Liver (tissue), 9 donors: ENCODE measurements around the gene CFAP65. TPM values are rescaled to one million over a fixed set of nuclear protein-coding genes. Genes with fewer than 3 reads are reported as not detected.

Source experiments
- DNase-seq: peaks from one replicate; pipeline ENCODE4 v3.0.0-alpha.2; 2017; ENCODE audit warnings: low spot score
- H3K27ac ChIP-seq, 2 donors: one replicate each; pipeline ENCODE4 v1.7.0; 2013; ENCODE audit warnings: inconsistent platforms in 2 of 2, low read length in 2 of 2, control low read depth in 1 of 2, low read depth in 1 of 2, mild to moderate bottlenecking in 1 of 2
- H3K27me3 ChIP-seq, 4 donors: one replicate each; pipeline versions ENCODE4 v1.6.1 to v1.7.0; 2013; ENCODE audit warnings: low read length in 3 of 4, inconsistent platforms in 1 of 4, mild to moderate bottlenecking in 1 of 4, moderate library complexity in 1 of 4; ENCODE audit not compliant: control insufficient read depth in 4 of 4, insufficient read depth in 4 of 4
- H3K36me3 ChIP-seq, 4 donors: one replicate each; pipeline versions ENCODE4 v1.6.1 to v1.7.0; 2013; ENCODE audit warnings: low read length in 3 of 4, mild to moderate bottlenecking in 3 of 4, low read depth in 1 of 4, moderate library complexity in 1 of 4; ENCODE audit not compliant: control insufficient read depth in 4 of 4, insufficient read depth in 3 of 4
- H3K4me1 ChIP-seq, 4 donors: one replicate each; pipeline versions ENCODE4 v1.6.1 to v1.7.0; 2013; ENCODE audit warnings: low read length in 3 of 4, mild to moderate bottlenecking in 3 of 4, moderate library complexity in 1 of 4; ENCODE audit not compliant: control insufficient read depth in 4 of 4, insufficient read depth in 4 of 4
- H3K4me3 ChIP-seq, 3 donors: one replicate each; pipeline versions ENCODE4 v1.6.1 to v1.7.0; 2013; ENCODE audit warnings: low read length in 3 of 3, control low read depth in 1 of 3, low read depth in 1 of 3, mild to moderate bottlenecking in 1 of 3
- H3K9ac ChIP-seq, 2 donors: one replicate each; pipeline ENCODE4 v1.7.0; 2013; ENCODE audit warnings: low read length in 2 of 2, mild to moderate bottlenecking in 2 of 2, moderate library complexity in 2 of 2, control low read depth in 1 of 2, low read depth in 1 of 2
- H3K9me3 ChIP-seq, 4 donors: one replicate each; pipeline versions ENCODE4 v1.6.1 to v1.7.0; 2013; ENCODE audit warnings: low read length in 3 of 4; ENCODE audit not compliant: control insufficient read depth in 4 of 4
- EGR1 ChIP-seq, 2 donors: IDR thresholded peaks; 2 replicates each; pipeline ENCODE4 v1.6.1; 2016 to 2018; ENCODE audit warnings: antibody characterized with exemption in 2 of 2, low read depth in 2 of 2
- FOXA1 ChIP-seq: IDR thresholded peaks from 2 replicates; pipeline ENCODE4 v1.6.1; 2016; ENCODE audit warnings: antibody characterized with exemption
- FOXA2 ChIP-seq: IDR thresholded peaks from 2 replicates; pipeline ENCODE4 v1.6.1; 2016; ENCODE audit warnings: antibody characterized with exemption
- GABPA ChIP-seq, 2 donors: IDR thresholded peaks in 1 of 2; conservative IDR thresholded peaks in 1 of 2; 2 replicates each; pipeline ENCODE4 v1.6.1; 2016; ENCODE audit warnings: antibody characterized with exemption in 2 of 2, mild to moderate bottlenecking in 1 of 2, moderate library complexity in 1 of 2
- HNF4A ChIP-seq, 2 donors: conservative IDR thresholded peaks; 2 replicates each; pipeline ENCODE4 v1.6.1; 2016; ENCODE audit warnings: antibody characterized with exemption in 2 of 2, mild to moderate bottlenecking in 2 of 2
- HNF4G ChIP-seq: IDR thresholded peaks from 2 replicates; pipeline ENCODE4 v1.6.1; 2016; ENCODE audit warnings: antibody characterized with exemption
- JUND ChIP-seq, 2 donors: IDR thresholded peaks; 2 replicates each; pipeline ENCODE4 v1.6.1; 2016; ENCODE audit warnings: antibody characterized with exemption in 2 of 2
- NR2F2 ChIP-seq: IDR thresholded peaks from 2 replicates; pipeline ENCODE4 v1.6.1; 2016; ENCODE audit warnings: antibody characterized with exemption
- RAD21 ChIP-seq, 2 donors: IDR thresholded peaks; 2 replicates each; pipeline ENCODE4 v1.6.1; 2016; ENCODE audit warnings: antibody characterized with exemption in 2 of 2, mild to moderate bottlenecking in 2 of 2
- RXRA ChIP-seq, 2 donors: IDR thresholded peaks; 2 replicates each; pipeline ENCODE4 v1.6.1; 2017 to 2018; ENCODE audit warnings: antibody characterized with exemption in 2 of 2, mild to moderate bottlenecking in 1 of 2
- SP1 ChIP-seq: IDR thresholded peaks from 2 replicates; pipeline ENCODE4 v1.6.1; 2018; ENCODE audit warnings: antibody characterized with exemption, mild to moderate bottlenecking
- TAF1 ChIP-seq: conservative IDR thresholded peaks from 2 replicates; pipeline ENCODE4 v1.6.1; 2016; ENCODE audit warnings: antibody characterized with exemption, mild to moderate bottlenecking
- YY1 ChIP-seq: IDR thresholded peaks from 2 replicates; pipeline ENCODE4 v1.6.1; 2016; ENCODE audit warnings: antibody characterized with exemption, mild to moderate bottlenecking
- WGBS: extraction: QIAGEN DNeasy Blood & Tissue Kit; methylation state at CpG from one replicate; pipeline ENCODE4 v1.1.7; 2013; 5-methylcytosine and 5-hydroxymethylcytosine counted together
- polyA plus RNA-seq, 2 donors: library from polyadenylated mRNA; stranded (reverse) in 1 of 2; unstranded in 1 of 2; fragments of 200-250 nt in 1 of 2; fragments of >200 nt in 1 of 2; fragmentation: Nextera tagmentation in 1 of 2; extraction: Ambion mirVana in 1 of 2; gene quantifications; one replicate each; pipeline versions ENCODE4 v1.2.1 to v1.2.3, GENCODE V29; 2013 to 2015
- total RNA-seq, 2 donors: library from RNA; depleted of rRNA; stranded (reverse); fragments of >200 nt; gene quantifications; one replicate each; pipeline ENCODE4 v1.2.3, GENCODE V29; 2014
- TF ChIP-seq, protein P1 (sequence below): IDR thresholded peaks from 2 replicates; pipeline ENCODE4 v1.6.1; 2016; ENCODE audit warnings: antibody characterized with exemption, mild to moderate bottlenecking
- TF ChIP-seq, protein P2 (sequence below): fragments of 150-350 bp; IDR thresholded peaks from 2 replicates; pipeline ENCODE4 v1.5.1; 2017; ENCODE audit warnings: improper control_type of control experiment, low read depth, low read length; ENCODE audit not compliant: missing input control
- TF ChIP-seq, protein P3 (sequence below): IDR thresholded peaks from 2 replicates; pipeline ENCODE4 v1.6.1; 2016; ENCODE audit warnings: antibody characterized with exemption
- TF ChIP-seq, protein P4 (sequence below): IDR thresholded peaks from 2 replicates; pipeline ENCODE4 v1.6.1; 2016; ENCODE audit warnings: antibody characterized with exemption
- TF ChIP-seq, protein P5 (sequence below): IDR thresholded peaks from 2 replicates; pipeline ENCODE4 v1.6.1; 2016; ENCODE audit warnings: antibody characterized with exemption
- donor health status: healthy.
- donor health status: healthy.
- donor health status: healthy.
- donor health status: healthy.
- donor health status: healthy.

The CFAP65 gene
- total and polyA plus RNA-seq, 4 donors = not detected

DNA sequence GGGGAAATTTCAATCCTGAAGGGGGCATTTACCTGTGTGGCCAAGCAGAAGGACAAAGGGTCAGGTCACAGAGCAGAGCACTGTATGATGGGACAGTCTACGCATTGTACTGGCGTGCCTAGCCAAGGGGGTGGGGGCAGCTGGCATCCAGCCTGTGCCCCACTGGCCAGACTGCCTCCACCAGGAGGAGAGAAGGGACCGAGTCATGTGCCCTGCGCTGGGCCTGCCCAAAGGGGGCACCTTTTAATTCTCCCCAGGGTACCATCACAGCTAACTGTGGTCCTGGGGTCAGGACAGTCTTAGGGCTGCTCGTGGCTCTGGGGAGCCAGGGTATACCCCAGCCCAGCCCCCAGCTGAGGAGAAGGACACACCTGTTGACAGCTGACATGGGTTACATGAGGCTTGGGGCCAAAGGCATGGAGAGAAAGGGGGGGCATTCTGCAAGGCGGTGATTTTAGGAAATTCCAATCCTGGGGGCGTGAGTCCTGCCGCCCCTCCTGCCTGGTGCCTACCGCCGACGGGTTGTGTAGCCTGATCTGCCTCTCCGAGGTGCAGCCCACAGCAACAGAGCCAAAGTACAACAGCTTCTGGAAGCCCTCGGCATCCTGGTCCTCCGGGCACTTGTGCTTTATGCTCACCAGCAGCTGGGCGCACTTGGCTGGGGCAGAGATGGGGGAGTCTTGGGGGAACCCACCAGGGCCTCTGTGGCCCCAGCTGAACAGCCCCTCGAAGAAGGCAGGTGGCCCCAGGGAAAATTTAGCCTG lies 11.0 kb downstream of the CFAP65 start:
- no peaks in the 10 kb centered on the region for H3K27me3 ChIP-seq
- no peaks in the 10 kb centered on the region for H3K9me3 ChIP-seq
- no peak overlapping the region for H3K4me3 ChIP-seq
- H3K9ac ChIP-seq = no peak overlapping the region
- no peaks in the 10 kb centered on the region for H3K36me3 ChIP-seq
- no peak for DNase-seq
- 70% methylated on average over 16 of the region's 16 CpGs for WGBS
- no peaks in the 10 kb centered on the region for H3K4me1 ChIP-seq
- no peak overlapping the region for H3K27ac ChIP-seq
- no peak for TF ChIP-seq HNF4A (conservative IDR thresholded peaks at IDR 0.05)
- no peak for TF ChIP-seq YY1
- TF ChIP-seq, protein P1, sequence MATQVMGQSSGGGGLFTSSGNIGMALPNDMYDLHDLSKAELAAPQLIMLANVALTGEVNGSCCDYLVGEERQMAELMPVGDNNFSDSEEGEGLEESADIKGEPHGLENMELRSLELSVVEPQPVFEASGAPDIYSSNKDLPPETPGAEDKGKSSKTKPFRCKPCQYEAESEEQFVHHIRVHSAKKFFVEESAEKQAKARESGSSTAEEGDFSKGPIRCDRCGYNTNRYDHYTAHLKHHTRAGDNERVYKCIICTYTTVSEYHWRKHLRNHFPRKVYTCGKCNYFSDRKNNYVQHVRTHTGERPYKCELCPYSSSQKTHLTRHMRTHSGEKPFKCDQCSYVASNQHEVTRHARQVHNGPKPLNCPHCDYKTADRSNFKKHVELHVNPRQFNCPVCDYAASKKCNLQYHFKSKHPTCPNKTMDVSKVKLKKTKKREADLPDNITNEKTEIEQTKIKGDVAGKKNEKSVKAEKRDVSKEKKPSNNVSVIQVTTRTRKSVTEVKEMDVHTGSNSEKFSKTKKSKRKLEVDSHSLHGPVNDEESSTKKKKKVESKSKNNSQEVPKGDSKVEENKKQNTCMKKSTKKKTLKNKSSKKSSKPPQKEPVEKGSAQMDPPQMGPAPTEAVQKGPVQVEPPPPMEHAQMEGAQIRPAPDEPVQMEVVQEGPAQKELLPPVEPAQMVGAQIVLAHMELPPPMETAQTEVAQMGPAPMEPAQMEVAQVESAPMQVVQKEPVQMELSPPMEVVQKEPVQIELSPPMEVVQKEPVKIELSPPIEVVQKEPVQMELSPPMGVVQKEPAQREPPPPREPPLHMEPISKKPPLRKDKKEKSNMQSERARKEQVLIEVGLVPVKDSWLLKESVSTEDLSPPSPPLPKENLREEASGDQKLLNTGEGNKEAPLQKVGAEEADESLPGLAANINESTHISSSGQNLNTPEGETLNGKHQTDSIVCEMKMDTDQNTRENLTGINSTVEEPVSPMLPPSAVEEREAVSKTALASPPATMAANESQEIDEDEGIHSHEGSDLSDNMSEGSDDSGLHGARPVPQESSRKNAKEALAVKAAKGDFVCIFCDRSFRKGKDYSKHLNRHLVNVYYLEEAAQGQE = no peak
- no peak for TF ChIP-seq NR2F2
- TF ChIP-seq GABPA (IDR thresholded peaks at IDR 0.05 in 1 of 2, conservative IDR thresholded peaks at IDR 0.05 in 1 of 2) = no peak
- TF ChIP-seq, protein P2, sequence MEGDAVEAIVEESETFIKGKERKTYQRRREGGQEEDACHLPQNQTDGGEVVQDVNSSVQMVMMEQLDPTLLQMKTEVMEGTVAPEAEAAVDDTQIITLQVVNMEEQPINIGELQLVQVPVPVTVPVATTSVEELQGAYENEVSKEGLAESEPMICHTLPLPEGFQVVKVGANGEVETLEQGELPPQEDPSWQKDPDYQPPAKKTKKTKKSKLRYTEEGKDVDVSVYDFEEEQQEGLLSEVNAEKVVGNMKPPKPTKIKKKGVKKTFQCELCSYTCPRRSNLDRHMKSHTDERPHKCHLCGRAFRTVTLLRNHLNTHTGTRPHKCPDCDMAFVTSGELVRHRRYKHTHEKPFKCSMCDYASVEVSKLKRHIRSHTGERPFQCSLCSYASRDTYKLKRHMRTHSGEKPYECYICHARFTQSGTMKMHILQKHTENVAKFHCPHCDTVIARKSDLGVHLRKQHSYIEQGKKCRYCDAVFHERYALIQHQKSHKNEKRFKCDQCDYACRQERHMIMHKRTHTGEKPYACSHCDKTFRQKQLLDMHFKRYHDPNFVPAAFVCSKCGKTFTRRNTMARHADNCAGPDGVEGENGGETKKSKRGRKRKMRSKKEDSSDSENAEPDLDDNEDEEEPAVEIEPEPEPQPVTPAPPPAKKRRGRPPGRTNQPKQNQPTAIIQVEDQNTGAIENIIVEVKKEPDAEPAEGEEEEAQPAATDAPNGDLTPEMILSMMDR = no peak
- TF ChIP-seq TAF1 = no peak
- TF ChIP-seq JUND (IDR thresholded peaks at IDR 0.05) = no peak
- TF ChIP-seq, protein P3, sequence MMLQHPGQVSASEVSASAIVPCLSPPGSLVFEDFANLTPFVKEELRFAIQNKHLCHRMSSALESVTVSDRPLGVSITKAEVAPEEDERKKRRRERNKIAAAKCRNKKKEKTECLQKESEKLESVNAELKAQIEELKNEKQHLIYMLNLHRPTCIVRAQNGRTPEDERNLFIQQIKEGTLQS = no peak
- no peak for TF ChIP-seq RAD21 (IDR thresholded peaks at IDR 0.05)
- TF ChIP-seq FOXA2 = no peak
- no peak for TF ChIP-seq HNF4G
- TF ChIP-seq EGR1 (IDR thresholded peaks at IDR 0.05; ENCODE audit: low read depth in 2 of 2) = no peak
- TF ChIP-seq FOXA1 = no peak
- TF ChIP-seq, protein P4, sequence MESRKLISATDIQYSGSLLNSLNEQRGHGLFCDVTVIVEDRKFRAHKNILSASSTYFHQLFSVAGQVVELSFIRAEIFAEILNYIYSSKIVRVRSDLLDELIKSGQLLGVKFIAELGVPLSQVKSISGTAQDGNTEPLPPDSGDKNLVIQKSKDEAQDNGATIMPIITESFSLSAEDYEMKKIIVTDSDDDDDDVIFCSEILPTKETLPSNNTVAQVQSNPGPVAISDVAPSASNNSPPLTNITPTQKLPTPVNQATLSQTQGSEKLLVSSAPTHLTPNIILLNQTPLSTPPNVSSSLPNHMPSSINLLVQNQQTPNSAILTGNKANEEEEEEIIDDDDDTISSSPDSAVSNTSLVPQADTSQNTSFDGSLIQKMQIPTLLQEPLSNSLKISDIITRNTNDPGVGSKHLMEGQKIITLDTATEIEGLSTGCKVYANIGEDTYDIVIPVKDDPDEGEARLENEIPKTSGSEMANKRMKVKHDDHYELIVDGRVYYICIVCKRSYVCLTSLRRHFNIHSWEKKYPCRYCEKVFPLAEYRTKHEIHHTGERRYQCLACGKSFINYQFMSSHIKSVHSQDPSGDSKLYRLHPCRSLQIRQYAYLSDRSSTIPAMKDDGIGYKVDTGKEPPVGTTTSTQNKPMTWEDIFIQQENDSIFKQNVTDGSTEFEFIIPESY = no peak
- TF ChIP-seq RXRA (IDR thresholded peaks at IDR 0.05) = no peak
- TF ChIP-seq, protein P5, sequence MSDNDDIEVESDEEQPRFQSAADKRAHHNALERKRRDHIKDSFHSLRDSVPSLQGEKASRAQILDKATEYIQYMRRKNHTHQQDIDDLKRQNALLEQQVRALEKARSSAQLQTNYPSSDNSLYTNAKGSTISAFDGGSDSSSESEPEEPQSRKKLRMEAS = no peak
- no peak for TF ChIP-seq SP1
